SK-N-SH (cell line): ENCODE measurements around the gene TPRG1.

Experiments
- CTCF ChIP-seq: fragments of 200-600 bp; sonication (generic); IDR thresholded peaks from 2 replicates; pipeline ENCODE4 v1.6.1; 2017; ENCODE audit warnings: antibody characterized with exemption, mild to moderate bottlenecking, moderate library complexity
- FOXJ3 ChIP-seq: sonication (generic); formaldehyde crosslinking; IDR thresholded peaks from 2 replicates; pipeline ENCODE4 v1.5.1; 2020; ENCODE audit warnings: mild to moderate bottlenecking, missing genetic modification reagents
- MAX ChIP-seq: IDR thresholded peaks from 2 replicates; pipeline ENCODE4 v1.4.0; 2012; ENCODE audit warnings: low read depth

- no peak for TF ChIP-seq FOXJ3 (CRISPR knock-in tag)
- TF ChIP-seq CTCF, result no peak
- TF ChIP-seq MAX, result no peak
Measured at GRCh38 chr3:189289251-189289650, 117.5 kb downstream of the TPRG1 start.
